HG03039 (cell line): ENCODE results near the gene RNF17.

ENCODE experiments used
- ATAC-seq: cut with Tn5 transposase; IDR thresholded peaks from one replicate; pipeline ENCODE4 v1.9.1; 2021; ENCODE audit warnings: mild to moderate bottlenecking, moderate library complexity; ENCODE audit not compliant: unreplicated experiment

The RNF17 gene

DNA sequence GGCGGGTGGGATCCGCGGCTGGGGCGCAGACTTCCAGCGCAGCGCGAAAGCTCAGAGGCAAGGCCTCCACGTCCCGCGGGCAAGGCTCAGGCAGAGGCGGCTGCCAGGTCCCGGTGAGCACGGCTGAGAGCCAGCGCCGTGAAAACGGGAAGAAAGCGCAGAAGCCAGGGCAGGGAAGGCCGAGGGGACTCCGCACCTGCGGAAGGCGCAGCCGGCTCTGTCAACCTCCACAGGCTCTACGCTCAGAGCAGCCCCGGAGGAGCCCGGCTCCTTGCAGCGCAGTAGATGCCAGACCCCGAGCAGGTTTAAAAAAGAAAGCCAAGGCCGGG lies 131.0 kb downstream of the RNF17 start:
- ATAC-seq: no peak

DNA sequence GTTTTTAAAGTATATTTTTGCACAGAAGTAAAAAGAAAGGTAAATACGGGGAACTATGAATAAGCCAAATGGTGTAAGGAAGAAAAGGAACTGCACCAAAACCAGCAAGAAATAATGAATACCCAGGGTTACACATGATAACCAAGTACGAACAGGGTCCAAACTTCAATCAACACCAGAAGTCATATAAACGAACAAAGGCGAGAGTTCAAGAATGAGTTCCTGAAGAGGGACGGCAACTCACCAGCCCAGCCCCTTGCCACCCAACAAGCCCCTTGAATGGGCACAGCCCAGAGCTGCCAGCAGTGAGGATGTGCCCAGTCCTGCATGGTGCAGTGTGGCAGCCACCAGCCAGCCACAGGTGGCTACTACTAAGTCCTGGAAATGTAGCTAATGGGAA lies 132.1 kb downstream of the RNF17 start:
- no peak for ATAC-seq

DNA sequence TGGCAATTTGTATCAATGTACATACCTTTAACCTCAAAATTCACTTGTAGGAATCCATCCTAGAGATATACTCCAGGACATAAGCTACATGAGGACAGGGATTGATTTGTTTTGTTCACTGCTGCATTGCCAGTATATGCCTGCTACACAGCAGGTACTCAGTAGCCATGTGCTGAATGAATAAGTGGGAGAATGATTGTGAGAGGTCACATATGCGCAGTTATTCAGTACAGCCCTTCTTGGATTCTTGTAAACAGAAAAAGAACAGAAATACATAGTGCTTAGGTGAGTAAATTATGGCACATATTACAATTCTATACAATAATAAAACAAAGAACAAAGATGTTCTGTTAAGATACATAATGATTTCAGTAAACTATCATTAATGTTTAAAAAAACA lies 133.3 kb downstream of the RNF17 start:
- ATAC-seq: no peak

GRCh38 chr13:24899601-24900000 lies 135.6 kb downstream of the RNF17 start:
- ATAC-seq: no peak

DNA sequence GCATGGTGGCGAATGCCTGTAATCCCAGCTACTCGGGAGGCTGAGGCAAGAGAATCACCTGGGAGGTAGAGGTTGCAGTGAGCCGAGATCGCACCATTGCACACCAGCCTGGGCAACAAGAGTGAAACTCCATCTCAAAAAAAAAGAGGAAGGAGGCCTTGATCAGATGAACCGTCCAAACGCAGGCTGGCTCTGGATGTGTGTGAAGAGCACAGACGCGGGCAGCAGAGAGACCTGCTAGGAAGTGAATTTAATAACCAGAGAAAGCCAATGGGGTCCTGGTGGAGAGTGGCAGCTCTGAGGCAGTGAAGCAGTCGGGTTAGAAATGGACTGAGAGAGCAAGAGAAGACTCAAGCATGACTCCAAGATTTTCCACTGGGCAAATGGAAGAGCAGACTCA lies 136.5 kb downstream of the RNF17 start:
- no peak for ATAC-seq

DNA sequence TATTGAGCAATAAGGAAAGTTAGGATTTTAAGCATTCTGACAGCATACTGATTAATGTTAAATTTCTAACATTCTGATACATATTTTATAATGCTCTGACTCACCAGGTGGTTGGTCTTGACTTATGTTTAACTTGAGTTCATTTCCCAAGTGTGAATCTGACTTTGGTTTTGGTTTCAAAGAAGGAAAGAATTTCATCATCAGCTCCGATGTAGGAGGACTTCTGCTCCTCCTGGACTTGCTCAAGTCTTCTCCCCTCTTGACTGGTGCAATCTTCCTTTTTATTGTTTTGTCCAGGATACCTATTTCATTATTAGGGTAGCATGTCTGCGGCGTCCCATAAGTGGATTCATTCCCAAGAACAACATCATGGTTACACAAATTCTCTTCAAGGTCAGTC lies 141.3 kb downstream of the RNF17 start:
- ATAC-seq: no peak

DNA sequence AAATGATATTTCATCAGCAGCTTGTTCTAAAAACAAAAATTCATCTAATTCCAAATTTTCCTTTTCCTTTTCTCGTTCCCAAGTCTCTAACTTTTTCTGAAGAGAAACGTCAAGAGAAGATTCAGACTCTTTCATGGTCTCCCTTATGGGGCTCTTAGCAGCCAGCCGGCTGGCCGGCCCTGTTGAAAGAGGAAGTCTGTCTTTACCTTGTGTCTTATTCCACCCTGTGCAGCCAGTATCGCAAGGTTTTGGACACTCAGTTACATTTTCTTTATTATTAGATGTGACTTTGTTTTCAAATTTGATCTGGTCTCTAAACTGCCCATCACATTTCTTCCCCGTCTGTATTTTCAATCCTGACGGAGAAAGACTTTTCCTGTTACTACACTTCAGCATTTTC lies 142.3 kb downstream of the RNF17 start:
- ATAC-seq: no peak

GRCh38 chr13:24910502-24911132 lies 146.6 kb downstream of the RNF17 start:
- ATAC-seq: no peak

DNA sequence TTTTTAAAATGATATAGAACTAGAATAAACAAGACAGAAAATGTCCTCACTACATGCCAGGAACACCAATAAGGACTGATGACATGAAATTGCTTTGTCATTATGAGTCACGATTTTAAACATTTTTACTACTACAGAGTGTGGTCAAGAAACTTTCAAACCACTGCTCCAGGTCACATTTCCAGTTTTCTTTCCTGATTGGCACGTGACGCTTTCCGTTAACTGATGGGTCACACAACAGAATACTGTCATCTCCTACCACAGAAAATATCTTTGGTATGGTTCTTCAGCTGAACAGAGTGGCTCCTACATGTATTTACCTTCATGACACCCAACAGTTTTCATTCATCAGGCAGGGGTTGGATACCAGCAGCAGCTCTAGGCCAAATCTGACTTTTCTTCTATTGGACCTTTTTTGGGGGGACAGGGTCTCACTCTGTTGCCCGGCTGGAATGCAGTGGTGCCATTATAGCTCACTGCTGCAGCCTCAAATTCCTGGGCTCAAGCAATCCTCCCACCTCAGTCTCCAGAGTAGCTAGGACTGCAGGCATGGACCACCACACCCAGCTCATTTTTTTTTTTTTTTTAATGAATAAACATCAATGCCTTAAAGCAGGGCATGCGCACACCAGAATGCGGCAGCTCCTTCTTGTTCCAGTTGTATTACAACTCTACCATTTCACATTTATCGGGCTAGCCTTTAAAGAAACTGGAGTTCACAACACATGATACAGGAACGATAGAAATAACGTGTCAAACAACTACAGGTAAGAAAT lies 147.4 kb downstream of the RNF17 start:
- no peak for ATAC-seq

- ATAC-seq: no peak
These were observed 152.5 kb downstream of the RNF17 start for GRCh38 chr13:24916464-24916863.

GRCh38 chr13:24921003-24921402 lies 157.0 kb downstream of the RNF17 start:
- no peak for ATAC-seq

GRCh38 chr13:24921881-24922280 lies 157.9 kb downstream of the RNF17 start:
- ATAC-seq: no peak

GRCh38 chr13:24922387-24922744 lies 158.4 kb downstream of the RNF17 start:
- peak; percentile 24 for ATAC-seq

- peak; percentile 95 for ATAC-seq
These were observed 159.0 kb downstream of the RNF17 start for GRCh38 chr13:24922745-24923591.

GRCh38 chr13:24925318-24926231 lies 161.6 kb downstream of the RNF17 start:
- ATAC-seq: no peak

DNA sequence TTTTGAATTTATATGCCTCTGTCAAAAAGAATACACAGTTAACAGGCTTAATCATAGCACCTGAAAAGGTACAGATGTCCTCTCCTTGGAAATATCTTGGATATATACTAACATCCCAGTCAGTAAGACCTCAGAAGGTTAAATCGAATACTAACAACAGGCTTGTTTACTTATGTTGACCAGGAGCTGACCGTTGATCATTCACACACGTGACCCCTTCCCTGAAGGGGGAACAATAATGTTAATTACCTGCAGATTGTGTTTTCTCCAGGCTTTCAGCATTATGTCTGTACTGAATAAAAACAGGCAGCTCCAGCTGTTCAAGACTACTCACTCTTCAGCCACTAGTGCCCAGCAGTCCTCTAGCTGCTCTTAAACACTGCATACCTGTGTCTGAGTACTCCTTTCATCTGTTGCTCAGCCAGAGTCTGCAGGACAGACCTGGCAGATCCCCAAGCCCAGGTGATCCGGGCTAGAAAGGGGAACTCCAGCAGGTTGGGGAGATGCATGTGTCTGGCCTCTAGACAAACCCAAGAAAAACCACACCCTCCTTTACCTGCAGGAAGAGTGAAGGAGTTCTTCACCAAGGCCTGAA lies 163.9 kb downstream of the RNF17 start:
- no peak for ATAC-seq

- no peak for ATAC-seq
These were observed 165.2 kb downstream of the RNF17 start for GRCh38 chr13:24929196-24929595.
